Keratinocyte (primary cell): ENCODE results near the gene TWF1. TPM values are rescaled to one million over a fixed set of nuclear protein-coding genes. Genes with fewer than 3 reads are reported as not detected.

Source experiments
- DNase-seq: peaks from one replicate; pipeline ENCODE4 v3.0.0-alpha.2; 2011; ENCODE audit warnings: low read depth, missing footprints, low spot score
- FAIRE-seq: peaks from 2 replicates; lab custom pipeline; 2011; peaks lifted over from hg19 to GRCh38; lab: Jason Lieb, UNC
- H2AFZ ChIP-seq: 2 replicates; pipeline ENCODE4 v1.6.0; 2012; ENCODE audit warnings: low read length, control low read depth, inconsistent platforms; ENCODE audit not compliant: control insufficient read depth
- H3K27ac ChIP-seq: 2 replicates; pipeline ENCODE4 v1.5.1; 2011; ENCODE audit warnings: low read length; ENCODE audit not compliant: control insufficient read depth, insufficient read depth
- H3K27me3 ChIP-seq: 3 replicates; pipeline ENCODE4 v1.6.0; 2011; ENCODE audit warnings: low read length; ENCODE audit not compliant: control insufficient read depth, insufficient read depth; ENCODE audit errors: extremely low read depth
- H3K36me3 ChIP-seq, 2 experiments: 2 replicates in 1 of 2; 3 replicates in 1 of 2; pipeline ENCODE4 v1.5.1; 2011; ENCODE audit warnings: low read length in 2 of 2, mild to moderate bottlenecking in 1 of 2; ENCODE audit not compliant: control insufficient read depth in 2 of 2, insufficient read depth in 2 of 2; ENCODE audit errors: extremely low read depth in 1 of 2
- H3K4me1 ChIP-seq: 3 replicates; pipeline ENCODE4 v1.5.1; 2011; ENCODE audit warnings: low read length; ENCODE audit not compliant: control insufficient read depth, insufficient read depth; ENCODE audit errors: extremely low read depth
- H3K4me2 ChIP-seq: 3 replicates; pipeline ENCODE4 v1.6.0; 2011; ENCODE audit warnings: low read depth, low read length; ENCODE audit not compliant: control insufficient read depth, insufficient read depth; ENCODE audit errors: extremely low read depth
- H3K4me3 ChIP-seq, 3 experiments: fragments of 200-600 bp in 1 of 3; sonication (generic) in 1 of 3; 2 replicates in 2 of 3; 3 replicates in 1 of 3; pipeline ENCODE4 v1.5.1; 2011 to 2016; ENCODE audit warnings: low read length in 3 of 3, mild to moderate bottlenecking in 3 of 3, control low read depth in 2 of 3, inconsistent platforms in 1 of 3, low read depth in 1 of 3, mixed read lengths in 1 of 3, mixed run types in 1 of 3, moderate library complexity in 1 of 3; ENCODE audit not compliant: control insufficient read depth in 2 of 3, insufficient read depth in 2 of 3; ENCODE audit errors: extremely low read depth in 1 of 3
- H3K79me2 ChIP-seq: 2 replicates; pipeline ENCODE4 v1.6.0; 2012; ENCODE audit warnings: low read length; ENCODE audit not compliant: control insufficient read depth, insufficient read depth
- H3K9ac ChIP-seq: 3 replicates; pipeline ENCODE4 v1.6.0; 2011; ENCODE audit warnings: low read length; ENCODE audit not compliant: control insufficient read depth, insufficient read depth; ENCODE audit errors: extremely low read depth
- H3K9me1 ChIP-seq: 3 replicates; pipeline ENCODE4 v1.6.0; 2011; ENCODE audit warnings: low read length; ENCODE audit not compliant: control insufficient read depth, insufficient read depth; ENCODE audit errors: extremely low read depth
- H3K9me3 ChIP-seq: 2 replicates; pipeline ENCODE4 v1.5.1; 2012; ENCODE audit warnings: low read depth, low read length; ENCODE audit not compliant: control insufficient read depth
- H4K20me1 ChIP-seq: 3 replicates; pipeline ENCODE4 v1.6.0; 2011; ENCODE audit warnings: low read length; ENCODE audit not compliant: control insufficient read depth, insufficient read depth; ENCODE audit errors: extremely low read depth
- EZH2 ChIP-seq: IDR thresholded peaks from one replicate; pipeline ENCODE4 v1.6.1; 2012; ENCODE audit warnings: inconsistent platforms, mild to moderate bottlenecking, low read length, moderate library complexity
- dilution Hi-C: fragments of 300-500 bp; cut with MboI; formaldehyde crosslinking; loops from one replicate; pipeline ENCODE4 v1.7.0; 2020; ENCODE audit warnings: low sequenced_read_pairs; ENCODE audit not compliant: extremely low pct_ligation_motif_present
- polyA plus RNA-seq, 5 experiments: library from polyadenylated mRNA; depleted of rRNA in 3 of 5; stranded (reverse) in 3 of 5; stranded (forward) in 1 of 5; unstranded in 1 of 5; fragments of >200 nt; gene quantifications; 1 replicate in 1 of 5; 2 replicates in 3 of 5; 3 replicates in 1 of 5; pipeline versions ENCODE4 v1.2.1 to v1.2.3, GENCODE V29; 2011 to 2012; ENCODE audit warnings: missing spikeins in 2 of 5, low read depth in 1 of 5, low replicate concordance in 1 of 5
- TF ChIP-seq, protein P1 (sequence below), 3 experiments: IDR thresholded peaks in 1 of 3; conservative IDR thresholded peaks in 1 of 3; optimal IDR thresholded peaks in 1 of 3; 2 replicates in 2 of 3; 3 replicates in 1 of 3; pipeline versions ENCODE3 to v1.5.1; 2011; ENCODE audit warnings: low read length in 3 of 3, mild to moderate bottlenecking in 3 of 3, moderate library complexity in 2 of 3, control low read depth in 1 of 3, inconsistent platforms in 1 of 3; ENCODE audit not compliant: insufficient read depth in 2 of 3; ENCODE audit errors: extremely low read depth in 1 of 3

The TWF1 gene
- polyA plus RNA-seq, 1 donor (not counting 4 experiments of a cell fraction or from before 2014, with no cell fraction given): 167 TPM

DNA sequence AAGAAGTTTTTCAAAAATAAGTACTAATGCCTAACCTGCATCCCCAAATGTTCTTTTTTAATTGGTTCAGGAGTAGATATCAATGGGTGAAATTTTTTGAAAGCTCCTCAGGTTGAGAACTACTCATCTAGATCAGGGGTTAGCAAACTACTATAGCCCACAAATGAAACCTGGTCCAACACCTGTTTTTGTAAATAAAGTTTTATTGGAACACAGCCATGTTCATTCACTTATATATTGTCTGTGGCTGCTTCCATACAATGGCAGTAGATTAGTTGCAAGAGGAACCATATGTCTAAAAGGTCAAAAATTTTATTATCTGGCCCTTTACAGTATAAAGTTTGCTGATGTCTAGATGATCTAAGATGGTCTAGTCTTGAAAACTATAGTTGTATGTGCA lies 61.3 kb downstream of the TWF1 start:
- no peak overlapping the region for H3K9ac ChIP-seq
- H3K4me1 ChIP-seq: no peaks in the 10 kb centered on the region
- H3K9me3 ChIP-seq: no peaks in the 10 kb centered on the region
- DNase-seq (no peak), FAIRE-seq (no peak)
- no peaks in the 10 kb centered on the region for H3K79me2 ChIP-seq
- no peak for TF ChIP-seq EZH2
- TF ChIP-seq, protein P1, sequence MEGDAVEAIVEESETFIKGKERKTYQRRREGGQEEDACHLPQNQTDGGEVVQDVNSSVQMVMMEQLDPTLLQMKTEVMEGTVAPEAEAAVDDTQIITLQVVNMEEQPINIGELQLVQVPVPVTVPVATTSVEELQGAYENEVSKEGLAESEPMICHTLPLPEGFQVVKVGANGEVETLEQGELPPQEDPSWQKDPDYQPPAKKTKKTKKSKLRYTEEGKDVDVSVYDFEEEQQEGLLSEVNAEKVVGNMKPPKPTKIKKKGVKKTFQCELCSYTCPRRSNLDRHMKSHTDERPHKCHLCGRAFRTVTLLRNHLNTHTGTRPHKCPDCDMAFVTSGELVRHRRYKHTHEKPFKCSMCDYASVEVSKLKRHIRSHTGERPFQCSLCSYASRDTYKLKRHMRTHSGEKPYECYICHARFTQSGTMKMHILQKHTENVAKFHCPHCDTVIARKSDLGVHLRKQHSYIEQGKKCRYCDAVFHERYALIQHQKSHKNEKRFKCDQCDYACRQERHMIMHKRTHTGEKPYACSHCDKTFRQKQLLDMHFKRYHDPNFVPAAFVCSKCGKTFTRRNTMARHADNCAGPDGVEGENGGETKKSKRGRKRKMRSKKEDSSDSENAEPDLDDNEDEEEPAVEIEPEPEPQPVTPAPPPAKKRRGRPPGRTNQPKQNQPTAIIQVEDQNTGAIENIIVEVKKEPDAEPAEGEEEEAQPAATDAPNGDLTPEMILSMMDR (optimal IDR thresholded peaks at IDR 0.05 in 1 of 3, IDR thresholded peaks at IDR 0.05 in 1 of 3, conservative IDR thresholded peaks at IDR 0.05 in 1 of 3; ENCODE audit: extremely low read depth in 1 of 3, insufficient read depth in 2 of 3, low read length in 3 of 3): no peak
- no peaks in the 10 kb centered on the region for H3K27me3 ChIP-seq
- H3K4me3 ChIP-seq: no peak overlapping the region
- dilution Hi-C loops: no loop called here
- no peaks in the 10 kb centered on the region for H4K20me1 ChIP-seq
- no peak overlapping the region for H3K4me2 ChIP-seq
- H2AFZ ChIP-seq: no peak overlapping the region
- no peak overlapping the region for H3K27ac ChIP-seq
- H3K9me1 ChIP-seq: no peaks in the 10 kb centered on the region
- peaks cover 0 to 4% of the 10 kb centered on the region in 2 experiments for H3K36me3 ChIP-seq

Other genes with a start within 250 kb of the TWF1 start
- gene PUS7L, start 47.5 kb downstream of the TWF1 start, polyA plus RNA-seq: 7.4 to 10.8 TPM (median 7.9 TPM) in 3 replicates
- 8.7 to 13.9 TPM (median 10.8 TPM) in 3 replicates for gene IRAK4, start 47.4 kb downstream of the TWF1 start, polyA plus RNA-seq
- 4.9 to 8.5 TPM (median 7.4 TPM) in 3 replicates for gene TMEM117, start 29.8 kb upstream of the TWF1 start, polyA plus RNA-seq